GM19468 (cell line): ENCODE data around the gene PLCL1.

Source experiments
- ATAC-seq: cut with Tn5 transposase; IDR thresholded peaks from one replicate; pipeline ENCODE4 v1.9.1; 2021; ENCODE audit warnings: mild to moderate bottlenecking, moderate library complexity, moderate number of reproducible peaks; ENCODE audit not compliant: unreplicated experiment; ENCODE audit errors: extremely low read depth

The PLCL1 gene

DNA sequence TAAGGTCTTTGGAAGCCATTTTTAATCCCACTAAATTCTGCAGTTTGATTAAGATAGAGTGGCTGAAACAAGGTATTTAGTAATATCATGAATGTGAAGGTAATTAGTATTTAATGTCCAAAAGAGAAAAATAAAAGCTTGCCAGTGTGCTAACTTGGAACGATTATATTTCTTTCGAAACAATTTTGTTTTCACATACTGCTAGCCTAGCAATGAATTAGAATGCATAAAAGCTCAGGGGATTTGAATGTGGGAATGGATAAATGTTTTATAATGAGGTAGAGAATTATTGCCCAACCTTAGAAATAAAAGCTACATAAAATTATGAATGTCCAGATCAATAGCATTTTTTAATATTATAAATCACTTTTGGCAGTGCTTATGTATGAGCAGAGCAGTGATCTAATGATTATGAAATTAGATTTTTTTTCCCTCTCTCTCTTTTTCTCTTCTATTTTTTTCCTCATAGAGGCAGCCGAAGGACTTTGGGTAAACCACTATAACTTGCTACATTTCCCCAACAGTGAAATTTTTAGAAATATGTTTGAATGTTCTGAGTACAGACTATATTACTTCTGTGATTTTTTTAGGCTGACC is 75.5 kb downstream of the PLCL1 start:
- no peak for ATAC-seq

DNA sequence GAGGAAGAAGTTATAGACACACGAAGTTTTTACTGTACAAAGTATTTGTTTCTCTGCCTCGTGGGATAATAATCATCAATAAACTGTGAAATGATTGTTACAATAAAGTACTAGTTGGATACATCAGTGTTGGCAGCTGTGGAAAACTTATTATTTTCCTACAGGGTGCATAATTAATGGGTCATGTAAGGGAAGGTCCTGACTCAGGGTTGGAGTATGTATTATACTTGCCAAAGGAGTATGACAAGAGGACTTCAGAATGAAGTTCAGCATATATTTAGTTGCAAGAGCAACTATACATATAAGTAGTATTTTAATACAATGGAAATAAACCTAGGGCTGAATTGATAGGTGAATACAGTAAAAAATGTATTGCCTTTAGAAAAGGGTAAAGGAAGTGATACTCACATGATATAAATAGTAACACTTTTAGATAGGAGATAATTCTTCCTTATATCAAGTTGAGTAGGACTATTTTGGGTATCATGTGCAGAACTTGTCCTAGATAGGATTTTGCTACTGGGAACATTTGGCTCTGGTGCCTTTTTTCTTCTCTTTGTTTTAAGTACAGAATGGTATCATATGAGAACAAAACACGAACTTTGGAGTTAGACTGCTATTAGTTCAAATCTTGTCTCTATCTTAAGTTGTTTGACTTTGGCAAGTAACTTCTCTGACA is 79.1 kb downstream of the PLCL1 start:
- ATAC-seq: no peak

DNA sequence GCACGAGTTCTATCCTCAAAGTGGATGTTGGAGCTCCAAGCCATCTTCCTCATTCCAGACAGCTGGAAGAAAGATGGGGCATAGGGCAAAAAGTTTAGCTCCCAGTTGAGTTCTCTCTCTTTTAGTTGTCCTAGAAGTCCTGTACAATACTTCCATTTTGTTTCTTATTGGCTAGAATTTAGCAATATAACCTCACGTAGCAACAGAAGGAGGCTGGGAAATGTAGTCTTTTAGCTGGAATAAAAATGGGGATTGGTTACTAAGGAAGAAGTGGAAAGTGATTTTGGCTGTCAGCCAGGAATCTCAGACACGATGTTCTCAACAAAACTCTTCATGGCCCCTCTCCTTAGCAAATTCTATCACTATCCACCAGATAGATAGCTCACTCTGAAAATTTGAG is 79.9 kb downstream of the PLCL1 start:
- ATAC-seq: no peak

- no peak for ATAC-seq
These were observed 80.7 kb downstream of the PLCL1 start for GRCh38 chr2:197885126-197885525.

DNA sequence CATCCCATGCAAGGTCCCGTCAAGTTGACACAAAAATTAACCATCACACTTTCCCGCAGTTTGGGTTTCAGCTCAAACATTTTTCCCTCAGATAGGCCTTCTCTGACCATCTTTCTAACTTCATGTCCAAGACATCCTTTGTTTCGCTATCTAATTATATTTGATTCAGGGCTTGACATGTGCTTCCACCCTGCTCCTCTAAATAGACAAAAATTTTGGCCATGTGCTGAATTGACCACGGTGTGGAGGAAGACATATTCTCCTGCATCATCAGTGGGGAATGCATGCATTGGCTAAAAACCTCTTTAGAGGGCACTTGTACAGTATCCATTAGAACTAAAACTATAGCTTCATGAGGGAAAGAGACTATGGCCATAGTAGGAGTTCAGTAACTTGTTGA is 81.2 kb downstream of the PLCL1 start:
- no peak for ATAC-seq

- no peak for ATAC-seq
These were observed 83.9 kb downstream of the PLCL1 start for GRCh38 chr2:197888321-197888720.

DNA sequence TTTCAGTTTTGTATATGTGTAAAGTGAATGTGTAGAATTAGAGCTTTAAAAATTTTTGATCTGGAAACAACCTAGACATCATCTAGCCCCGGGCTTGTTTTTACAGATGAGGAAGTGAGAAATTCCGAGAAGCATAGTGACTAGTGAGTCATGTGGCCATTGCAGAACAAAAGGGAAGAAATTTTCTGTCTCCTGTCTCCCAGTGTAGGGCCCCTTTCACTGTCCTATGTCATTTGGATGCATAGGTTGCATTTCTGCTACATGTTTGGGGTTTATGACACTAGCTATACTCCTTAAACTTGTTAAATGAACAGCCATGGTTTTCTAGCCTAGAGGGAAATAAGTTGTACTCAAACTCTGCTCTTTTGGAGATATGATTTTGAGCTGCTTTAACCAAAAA is 84.6 kb downstream of the PLCL1 start:
- peak; percentile 89 for ATAC-seq

DNA sequence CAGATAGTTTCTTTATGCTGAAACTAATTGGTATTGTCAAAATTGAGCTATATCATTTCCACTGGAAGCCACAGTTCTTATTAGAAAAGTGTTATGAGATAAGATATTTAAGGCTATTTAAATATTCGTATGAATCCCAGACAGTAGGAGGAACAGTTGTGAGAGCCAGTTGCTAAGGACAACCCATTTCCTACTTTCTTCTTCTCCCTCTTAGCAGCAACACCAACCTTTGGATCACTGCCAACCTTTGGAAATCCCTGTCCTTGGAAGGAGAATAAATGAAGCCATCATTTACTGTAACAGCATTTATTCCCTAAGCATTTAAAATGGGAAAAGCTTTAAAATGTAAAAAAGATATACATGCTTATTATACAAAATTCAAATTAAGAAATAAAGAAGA is 85.8 kb downstream of the PLCL1 start:
- ATAC-seq: no peak

- ATAC-seq: no peak
These were observed 87.6 kb downstream of the PLCL1 start for GRCh38 chr2:197891897-197892442.

DNA sequence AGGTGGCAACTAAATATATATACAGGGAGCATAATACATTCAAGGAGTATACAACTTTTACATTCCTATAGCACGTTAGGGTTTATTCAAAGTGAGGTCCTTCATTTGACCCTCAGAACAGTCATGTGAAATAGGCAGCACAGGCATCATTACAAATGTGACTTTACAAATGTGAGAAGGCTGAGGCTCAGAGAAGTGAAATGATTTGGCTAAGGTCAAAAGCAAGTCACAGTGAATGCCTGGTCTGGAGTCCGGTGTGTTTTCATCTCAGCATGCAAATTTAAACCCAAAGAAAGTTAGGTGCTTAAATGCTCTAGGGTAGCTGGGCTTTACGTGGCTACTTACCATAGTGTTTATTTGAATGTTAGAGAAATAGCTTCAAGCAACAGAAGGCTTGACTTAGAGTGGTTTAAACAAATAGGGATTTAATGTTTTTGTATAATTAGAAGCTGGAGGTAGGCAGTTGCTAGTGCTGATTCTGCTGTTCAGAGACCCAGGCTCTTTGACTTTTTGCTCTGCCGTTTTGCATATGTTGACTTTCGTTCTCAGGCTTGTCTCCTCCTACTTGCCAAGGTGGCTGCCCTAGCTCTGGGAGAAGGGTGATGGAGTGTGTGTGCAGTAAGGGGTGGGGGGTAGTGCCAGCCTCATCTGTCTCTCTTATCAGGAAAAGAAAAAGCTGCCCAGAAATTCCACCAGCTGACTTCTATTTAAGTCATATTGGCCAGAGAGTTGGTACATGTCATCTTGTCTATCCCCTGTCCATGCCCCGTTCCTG is 89.2 kb downstream of the PLCL1 start:
- ATAC-seq: no peak

DNA sequence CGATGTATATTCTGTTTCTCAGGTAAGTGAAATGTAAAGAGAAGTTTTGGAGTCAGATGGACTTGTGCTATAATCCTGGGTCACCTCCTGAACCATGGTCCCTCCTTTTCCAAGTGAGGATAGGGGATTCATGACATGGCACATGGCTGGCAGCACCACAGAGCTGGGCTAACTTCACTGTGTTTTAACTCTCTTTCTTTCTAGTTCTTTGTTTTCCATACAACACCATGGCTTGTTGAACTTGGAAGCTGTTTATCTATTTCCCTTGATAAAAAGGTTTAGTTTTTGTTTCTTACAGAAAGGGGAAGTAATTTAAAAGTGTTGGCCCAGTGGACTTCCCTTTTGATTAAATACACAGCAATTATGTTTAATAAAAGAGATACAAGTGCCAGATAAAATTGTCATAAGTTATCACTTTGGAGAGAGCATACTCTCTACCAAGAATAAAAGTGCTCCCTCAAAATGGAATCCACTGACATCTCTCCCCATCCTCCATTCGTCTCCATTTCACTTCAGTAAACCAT is 90.4 kb downstream of the PLCL1 start:
- ATAC-seq: no peak

GRCh38 chr2:197897960-197898678 is 93.7 kb downstream of the PLCL1 start:
- ATAC-seq: no peak

DNA sequence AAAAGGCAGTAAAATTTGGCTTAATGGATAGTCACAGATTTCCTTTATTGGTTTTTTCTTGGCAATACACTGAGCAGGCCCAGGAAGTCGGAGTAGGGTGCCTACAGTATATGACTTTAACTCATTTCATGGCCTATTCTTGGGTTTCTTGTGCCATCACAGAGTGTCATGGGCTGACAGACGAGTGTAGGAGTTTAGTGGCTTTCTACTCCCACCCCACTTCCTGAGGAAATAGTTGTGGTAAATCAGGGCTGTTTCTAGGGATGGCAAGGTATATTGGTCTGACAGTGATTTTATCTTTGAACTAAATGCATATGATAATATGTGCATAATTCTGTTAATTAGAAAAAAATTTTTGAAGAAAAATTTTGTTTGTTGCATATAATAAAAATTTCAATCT is 100.1 kb downstream of the PLCL1 start:
- no peak for ATAC-seq

DNA sequence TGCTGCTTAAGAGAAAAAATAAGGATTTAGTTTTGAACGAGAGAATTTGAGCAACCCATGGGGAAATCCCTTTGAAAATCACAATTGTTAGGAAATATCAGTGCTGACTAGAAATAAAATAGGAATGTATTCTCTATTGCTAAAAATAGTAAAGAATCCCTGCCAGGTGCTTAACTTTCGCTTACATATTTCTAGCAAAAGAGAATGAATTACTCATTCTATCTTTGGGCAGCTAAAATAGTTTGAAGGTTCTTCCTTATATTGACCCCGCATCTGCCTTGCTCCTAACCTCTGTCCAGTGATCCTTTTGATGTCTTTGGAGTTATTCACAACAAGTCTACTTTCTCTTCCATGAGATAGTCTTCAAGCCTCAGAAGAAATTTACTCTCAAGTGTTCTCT is 103.8 kb downstream of the PLCL1 start:
- ATAC-seq: no peak

- ATAC-seq: no peak
These were observed 104.8 kb downstream of the PLCL1 start for GRCh38 chr2:197908990-197909776.

- ATAC-seq: no peak
These were observed 107.3 kb downstream of the PLCL1 start for GRCh38 chr2:197911667-197912066.

DNA sequence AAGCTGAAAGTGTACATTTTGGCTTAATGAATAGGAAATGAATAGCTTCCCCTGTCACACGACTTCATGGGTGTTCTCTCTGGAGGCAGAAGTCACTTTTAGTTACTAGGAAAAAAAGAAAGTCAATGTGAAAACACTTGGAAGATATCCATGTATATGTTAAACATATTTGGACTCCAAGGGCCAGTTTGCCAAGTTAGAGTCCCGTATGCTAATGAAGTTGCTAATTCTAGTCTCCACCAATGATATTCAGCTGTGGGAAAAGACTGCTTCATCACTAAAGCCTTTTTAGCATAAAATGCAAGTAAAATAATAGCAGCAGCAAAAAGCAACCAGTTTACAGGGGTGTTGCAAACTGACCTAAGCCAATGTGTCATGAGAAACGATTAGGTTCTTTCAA is 108.7 kb downstream of the PLCL1 start:
- no peak for ATAC-seq

GRCh38 chr2:197914778-197915177 is 110.4 kb downstream of the PLCL1 start:
- ATAC-seq: no peak

DNA sequence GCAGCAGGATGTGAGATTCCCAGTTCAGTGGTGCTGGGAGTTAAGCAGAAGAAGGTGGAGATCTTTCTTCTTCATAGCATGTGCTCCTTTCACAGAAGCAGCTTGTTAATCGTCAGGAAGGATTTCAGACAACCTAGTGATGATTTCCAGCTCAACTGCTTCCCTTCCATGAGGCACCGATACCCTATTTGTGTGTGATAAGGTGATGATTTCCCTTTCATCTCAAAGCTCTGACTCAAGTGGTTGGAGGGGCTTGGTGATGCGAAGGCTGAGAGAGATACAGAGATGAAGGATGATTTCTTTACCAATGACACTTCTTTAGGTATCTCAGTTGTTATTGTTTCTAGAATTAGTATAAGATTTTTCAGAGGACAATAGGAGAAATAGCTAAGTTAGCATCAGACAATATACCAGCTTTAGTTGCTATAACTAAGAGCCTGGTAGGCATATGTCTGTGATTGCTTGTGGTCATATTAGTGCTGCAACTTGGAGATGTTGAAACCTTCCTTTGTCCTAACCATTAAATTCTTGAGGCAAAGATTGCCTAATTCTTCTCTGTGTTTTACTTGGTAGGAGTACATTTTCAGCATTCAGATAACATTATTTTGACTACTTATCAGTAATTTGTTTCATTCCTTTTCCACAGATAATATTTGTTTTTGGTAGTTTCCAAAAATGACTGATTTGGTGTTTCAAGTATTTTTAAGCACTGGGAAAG is 111.3 kb downstream of the PLCL1 start:
- ATAC-seq: no peak
